Measurements from ENCODE around the gene HSD17B1.

GRCh38 chr17:42512733-42513251, 39.9 kb upstream of the HSD17B1 start:
- TF ChIP-seq POLR2AphosphoS5 (IDR thresholded peaks at IDR 0.05; ENCODE audit: low read depth, low read length) (no peak), TAF1 (IDR thresholded peaks at IDR 0.05; ENCODE audit: borderline replicate concordance, insufficient read depth, low read length) (no peak)

Data from PFSK-1 (cell line).